Endodermal cell (in vitro differentiated cells): ENCODE data around the gene SRSF5. TPM values are rescaled to one million over a fixed set of nuclear protein-coding genes. Genes with fewer than 3 reads are reported as not detected.

Experiments
- DNase-seq: peaks from one replicate; pipeline ENCODE4 v3.0.0-alpha.2; 2017
- H3K27ac ChIP-seq: 2 replicates; pipeline ENCODE4 v1.5.1; 2013; ENCODE audit warnings: mild to moderate bottlenecking, low read depth, low read length, moderate library complexity
- H3K27me3 ChIP-seq: 2 replicates; pipeline ENCODE4 v1.6.1; 2013; ENCODE audit warnings: mild to moderate bottlenecking, low read length, moderate library complexity; ENCODE audit not compliant: insufficient read depth, control insufficient read depth, poor library complexity, severe bottlenecking
- H3K36me3 ChIP-seq: 2 replicates; pipeline ENCODE4 v1.7.0; 2013; ENCODE audit warnings: mild to moderate bottlenecking, low read length, moderate library complexity; ENCODE audit not compliant: control insufficient read depth, insufficient read depth
- H3K4me1 ChIP-seq: one replicate; pipeline ENCODE4 v1.7.0; 2013; ENCODE audit warnings: low read length; ENCODE audit not compliant: control insufficient read depth, insufficient read depth
- H3K4me3 ChIP-seq: 2 replicates; pipeline ENCODE4 v1.5.1; 2013; ENCODE audit warnings: mild to moderate bottlenecking, low read length, moderate library complexity
- H3K9ac ChIP-seq: 2 replicates; pipeline ENCODE4 v1.6.1; 2013; ENCODE audit warnings: mild to moderate bottlenecking, low read length, moderate library complexity; ENCODE audit not compliant: poor library complexity, severe bottlenecking; ENCODE audit errors: extremely low read depth
- H3K9me3 ChIP-seq: 2 replicates; pipeline ENCODE4 v1.6.1; 2013; ENCODE audit warnings: mild to moderate bottlenecking, low read length, moderate library complexity; ENCODE audit not compliant: control insufficient read depth
- H3K27ac Mint-ChIP-seq: 2 replicates; pipeline ENCODE4 v1.8.0; 2020; ENCODE audit warnings: mixed read lengths
- H3K27me3 Mint-ChIP-seq: 2 replicates; pipeline ENCODE4 v1.8.0; 2021; ENCODE audit warnings: mild to moderate bottlenecking, mixed read lengths; ENCODE audit not compliant: insufficient read depth
- H3K36me3 Mint-ChIP-seq: 2 replicates; pipeline ENCODE4 v1.8.0; 2020; ENCODE audit warnings: low read depth, mixed read lengths
- H3K4me1 Mint-ChIP-seq: 2 replicates; pipeline ENCODE4 v1.8.0; 2020; ENCODE audit warnings: mixed read lengths
- H3K4me3 Mint-ChIP-seq: 2 replicates; pipeline ENCODE4 v1.8.0; 2020; ENCODE audit warnings: mild to moderate bottlenecking, moderate library complexity, mixed read lengths
- H3K9me3 Mint-ChIP-seq: 2 replicates; pipeline ENCODE4 v1.8.0; 2020; ENCODE audit warnings: mild to moderate bottlenecking, mixed read lengths
- WGBS, 2 experiments: methylation state at CpG; one replicate each; pipeline versions ENCODE4 v1.1.5 to v1.1.7; 2013; ENCODE audit warnings: missing lambda C conversion rate in 2 of 2, mixed read lengths in 1 of 2; ENCODE audit not compliant: insufficient coverage in 1 of 2, insufficient read length in 1 of 2; 5-methylcytosine and 5-hydroxymethylcytosine counted together
- total RNA-seq, 2 donors: library from RNA; stranded (reverse); fragmentation: NEBNext Ultra II Directional in 1 of 2; extraction: Animal tissue kit (Norgen Biotek cat#: 25700) in 1 of 2; gene quantifications; 2 replicates in 1 of 2; 3 replicates in 1 of 2; pipeline ENCODE4 v1.2.1, GENCODE V29; 2021
- TF ChIP-seq, protein P1 (sequence below): fragments of 200-600 bp; sonication (generic); conservative IDR thresholded peaks from 2 replicates; pipeline ENCODE4 v1.5.0; 2021; ENCODE audit warnings: antibody characterized with exemption, mild to moderate bottlenecking

The SRSF5 gene
- total RNA-seq, 2 donors from 2014 or later = 285 to 307 TPM

DNA sequence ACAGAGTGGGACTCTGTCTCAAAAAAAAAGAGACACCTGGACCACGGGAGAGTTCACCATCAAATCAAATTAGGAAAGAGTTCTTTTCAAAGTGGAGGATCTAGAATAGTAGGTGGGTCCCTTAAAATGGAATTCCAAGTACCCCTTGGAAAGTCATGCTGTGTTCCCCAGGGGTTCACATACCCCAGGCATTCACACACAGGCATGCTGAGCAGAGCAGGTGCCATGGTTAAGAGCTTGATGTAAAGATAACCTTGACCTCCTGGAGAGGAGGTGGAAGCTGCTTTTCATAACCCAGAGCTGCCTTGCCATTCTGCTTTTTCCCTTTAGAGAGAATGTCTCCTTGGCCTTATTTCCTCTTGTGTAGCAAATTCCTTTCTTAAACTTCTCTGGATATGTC lies 14.2 kb upstream of the SRSF5 start:
- Mint-ChIP-seq H3K27ac (no peak overlapping the region), H3K36me3 (no peaks in the 10 kb centered on the region), H3K27me3 (no peaks in the 10 kb centered on the region), H3K4me3 (no peak overlapping the region), H3K9me3 (peaks cover 2% of the 10 kb centered on the region), H3K4me1 (peaks cover 6% of the 10 kb centered on the region)
- TF ChIP-seq, protein P1, sequence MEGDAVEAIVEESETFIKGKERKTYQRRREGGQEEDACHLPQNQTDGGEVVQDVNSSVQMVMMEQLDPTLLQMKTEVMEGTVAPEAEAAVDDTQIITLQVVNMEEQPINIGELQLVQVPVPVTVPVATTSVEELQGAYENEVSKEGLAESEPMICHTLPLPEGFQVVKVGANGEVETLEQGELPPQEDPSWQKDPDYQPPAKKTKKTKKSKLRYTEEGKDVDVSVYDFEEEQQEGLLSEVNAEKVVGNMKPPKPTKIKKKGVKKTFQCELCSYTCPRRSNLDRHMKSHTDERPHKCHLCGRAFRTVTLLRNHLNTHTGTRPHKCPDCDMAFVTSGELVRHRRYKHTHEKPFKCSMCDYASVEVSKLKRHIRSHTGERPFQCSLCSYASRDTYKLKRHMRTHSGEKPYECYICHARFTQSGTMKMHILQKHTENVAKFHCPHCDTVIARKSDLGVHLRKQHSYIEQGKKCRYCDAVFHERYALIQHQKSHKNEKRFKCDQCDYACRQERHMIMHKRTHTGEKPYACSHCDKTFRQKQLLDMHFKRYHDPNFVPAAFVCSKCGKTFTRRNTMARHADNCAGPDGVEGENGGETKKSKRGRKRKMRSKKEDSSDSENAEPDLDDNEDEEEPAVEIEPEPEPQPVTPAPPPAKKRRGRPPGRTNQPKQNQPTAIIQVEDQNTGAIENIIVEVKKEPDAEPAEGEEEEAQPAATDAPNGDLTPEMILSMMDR = no peak
- no peak for DNase-seq
- Histone ChIP-seq H3K27ac (no peak overlapping the region), H3K27me3 (no peaks in the 10 kb centered on the region), H3K4me3 (no peak overlapping the region), H3K9ac (no peak overlapping the region), H3K9me3 (no peaks in the 10 kb centered on the region), H3K4me1 (no peaks in the 10 kb centered on the region), H3K36me3 (no peaks in the 10 kb centered on the region)
- WGBS, 2 experiments = 44 to 67% methylated on average over 1 of the region's 1 CpG

DNA sequence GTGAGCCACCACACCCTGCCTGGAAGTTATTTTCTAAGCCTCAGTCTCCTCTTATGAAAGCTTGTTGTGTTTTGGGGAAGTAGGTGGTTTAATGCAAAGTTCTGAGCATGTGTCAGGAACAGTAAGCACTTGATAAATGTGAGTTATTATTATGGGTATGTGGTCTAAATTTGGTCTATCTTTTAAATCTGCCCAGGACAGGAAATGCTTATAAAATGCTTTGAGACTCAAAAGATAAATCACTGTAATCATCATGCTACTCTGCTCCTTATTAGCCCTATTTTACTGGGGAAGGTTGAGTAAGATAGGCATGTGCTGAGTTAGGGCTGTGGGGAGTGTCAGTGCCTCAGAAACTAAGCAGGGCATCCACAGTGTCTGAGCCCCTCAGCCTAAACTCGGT lies 13.1 kb upstream of the SRSF5 start:
- Histone ChIP-seq H3K36me3 (no peaks in the 10 kb centered on the region), H3K9ac (no peak overlapping the region), H3K27ac (no peak overlapping the region), H3K4me1 (no peaks in the 10 kb centered on the region), H3K4me3 (no peak overlapping the region), H3K27me3 (no peaks in the 10 kb centered on the region), H3K9me3 (no peaks in the 10 kb centered on the region)
- no peaks in the 10 kb centered on the region for H3K36me3 Mint-ChIP-seq
- no peak for DNase-seq
- no peak overlapping the region for H3K27ac Mint-ChIP-seq
- no peak overlapping the region for H3K4me3 Mint-ChIP-seq
- peaks cover 2% of the 10 kb centered on the region for H3K9me3 Mint-ChIP-seq
- peaks cover 6% of the 10 kb centered on the region for H3K4me1 Mint-ChIP-seq
- TF ChIP-seq, protein P1 = no peak
- no peaks in the 10 kb centered on the region for H3K27me3 Mint-ChIP-seq
- 91 to 100% methylated on average over 1 of the region's 1 CpG for WGBS, 2 experiments

DNA sequence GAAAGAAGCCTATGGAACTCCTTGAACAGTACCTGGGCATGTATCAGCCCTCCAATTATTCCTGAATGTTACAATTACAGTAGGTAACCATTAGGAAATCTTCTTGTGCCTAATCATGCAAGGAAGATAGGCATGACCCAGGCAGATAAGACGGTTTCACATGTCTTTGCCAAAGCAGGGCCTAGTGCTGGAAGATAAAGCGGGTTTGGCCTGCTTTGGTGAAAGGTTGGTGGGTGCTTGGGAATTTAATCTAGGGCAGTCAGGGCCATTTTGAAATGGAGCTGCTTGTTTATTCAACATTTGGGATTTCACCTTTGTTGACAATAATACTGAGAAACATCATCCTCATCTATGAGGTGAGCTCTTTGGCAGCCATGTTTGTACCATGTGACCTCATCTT lies 12.5 kb upstream of the SRSF5 start:
- Mint-ChIP-seq H3K4me1 (peaks cover 6% of the 10 kb centered on the region), H3K36me3 (no peaks in the 10 kb centered on the region), H3K27me3 (peaks cover 3% of the 10 kb centered on the region), H3K9me3 (peaks cover 2% of the 10 kb centered on the region), H3K27ac (no peak overlapping the region), H3K4me3 (no peak overlapping the region)
- no peak overlapping the region for H3K9ac ChIP-seq
- no peak for DNase-seq
- no peaks in the 10 kb centered on the region for H3K27me3 ChIP-seq
- 91 to 100% methylated on average over 1 to 2 of the region's 2 CpGs for WGBS, 2 experiments
- no peak overlapping the region for H3K4me3 ChIP-seq
- H3K9me3 ChIP-seq = no peaks in the 10 kb centered on the region
- TF ChIP-seq, protein P1 = no peak
- H3K27ac ChIP-seq = no peak overlapping the region
- H3K36me3 ChIP-seq = no peaks in the 10 kb centered on the region
- no peaks in the 10 kb centered on the region for H3K4me1 ChIP-seq
